Thyroid gland (tissue), 4 donors: ENCODE measurements around the gene PCIF1. TPM values are rescaled to one million over a fixed set of nuclear protein-coding genes. Genes with fewer than 3 reads are reported as not detected.
"Not testable (repeated sequence)": the region's sequence is repeated elsewhere in the genome, so short reads cannot be mapped to it uniquely, and the experiment has no call there.

Experiments
- DNase-seq, 2 donors: peaks; one replicate each; pipeline ENCODE4 v3.0.0-alpha.2; 2019
- H3K27ac ChIP-seq, 3 donors: fragments of 200-600 bp; sonication (generic); 1 replicate in 2 of 3; 2 replicates in 1 of 3; pipeline ENCODE4 v1.5.1; 2016 to 2019; ENCODE audit warnings: mild to moderate bottlenecking in 1 of 3, moderate library complexity in 1 of 3
- H3K27me3 ChIP-seq: fragments of 200-600 bp; sonication (generic); one replicate; pipeline ENCODE4 v1.5.1; 2019
- H3K36me3 ChIP-seq, 2 donors: fragments of 200-600 bp; sonication (generic); one replicate each; pipeline ENCODE4 v1.5.1; 2016 to 2019
- H3K4me1 ChIP-seq, 2 donors: fragments of 200-600 bp; sonication (generic); one replicate each; pipeline ENCODE4 v1.5.1; 2017 to 2019
- H3K4me3 ChIP-seq, 3 donors: fragments of 200-600 bp; sonication (generic); replicated peaks in 1 of 3; 1 replicate in 2 of 3; 2 replicates in 1 of 3; pipeline ENCODE4 v1.5.1; 2016; ENCODE audit warnings: mild to moderate bottlenecking in 1 of 3
- H3K9me3 ChIP-seq: fragments of 200-600 bp; sonication (generic); one replicate; pipeline ENCODE4 v1.5.1; 2017
- CTCF ChIP-seq, 6 experiments: fragments of 200-600 bp in 3 of 6; fragments of 450-650 bp in 3 of 6; sonication (generic) in 3 of 6; IDR thresholded peaks; one replicate each; pipeline ENCODE4 v1.5.1; 2016 to 2019; ENCODE audit warnings: antibody characterized with exemption in 6 of 6, mild to moderate bottlenecking in 2 of 6, inconsistent platforms in 1 of 6, moderate library complexity in 1 of 6
- POLR2A ChIP-seq, 2 donors: fragments of 450-650 bp; IDR thresholded peaks; one replicate each; pipeline ENCODE4 v1.6.1; 2017; ENCODE audit warnings: antibody characterized with exemption in 2 of 2, mild to moderate bottlenecking in 2 of 2, moderate library complexity in 1 of 2
- WGBS, 2 donors: methylation state at CpG; one replicate each; pipeline ENCODE4 v1.1.5; 2017; 5-methylcytosine and 5-hydroxymethylcytosine counted together
- intact Hi-C: fragments of 100-400 bp; cut with DNase I; formaldehyde crosslinking; loops from one replicate; pipeline ENCODE4 v1.15.1; 2023
- total RNA-seq, 4 donors: library from RNA; depleted of rRNA; stranded (reverse); fragments of >200 nt; gene quantifications; one replicate each; pipeline ENCODE4 v1.2.3, GENCODE V29; 2016

PCIF1 gene
- total RNA-seq, 4 donors from 2014 or later = 28.1 to 63.6 (median 49.1) TPM

GRCh38 chr20:45983279-45983743 is 48.8 kb downstream of the PCIF1 start:
- WGBS, 2 donors = 63 to 67% methylated on average over 7 of the region's 7 CpGs
- TF ChIP-seq CTCF (IDR thresholded peaks at IDR 0.05) (no peak), POLR2A (IDR thresholded peaks at IDR 0.05) (no peak)
- Histone ChIP-seq H3K27ac (no peak overlapping the region), H3K36me3 (no peaks in the 10 kb centered on the region), H3K4me1 (no peaks in the 10 kb centered on the region), H3K27me3 (no peaks in the 10 kb centered on the region), H3K4me3 (no peak overlapping the region), H3K9me3 (no peaks in the 10 kb centered on the region)
- no peak for DNase-seq
- intact Hi-C loops = no loop called here

DNA sequence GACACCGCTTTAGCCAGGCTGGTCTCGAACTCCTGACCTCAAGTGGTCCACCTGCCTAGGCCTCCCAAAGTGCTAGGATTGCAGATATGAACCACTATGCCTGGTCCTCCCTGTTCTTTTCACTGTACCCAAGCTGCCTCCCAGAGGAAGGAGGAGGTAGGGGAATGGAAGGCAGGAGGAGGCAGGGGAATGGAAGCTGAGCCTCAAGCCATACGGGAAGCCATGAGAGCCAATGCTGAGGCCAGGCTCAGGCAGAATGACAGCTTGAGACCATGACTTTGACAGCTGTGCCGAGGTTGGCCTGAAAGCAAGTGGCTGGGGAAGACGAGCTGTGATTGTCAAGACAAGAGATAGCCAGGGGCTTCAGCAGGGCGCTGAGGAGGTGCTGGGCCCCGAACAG is 51.1 kb downstream of the PCIF1 start:
- H3K9me3 ChIP-seq = no peaks in the 10 kb centered on the region
- H3K36me3 ChIP-seq = no peaks in the 10 kb centered on the region
- no peak for DNase-seq
- no peaks in the 10 kb centered on the region for H3K27me3 ChIP-seq
- TF ChIP-seq POLR2A (IDR thresholded peaks at IDR 0.05) = no peak
- no peak for TF ChIP-seq CTCF (IDR thresholded peaks at IDR 0.05)
- H3K27ac ChIP-seq = no peak overlapping the region
- WGBS, 2 donors = 56 to 73% methylated on average over 7 of the region's 7 CpGs
- no peak overlapping the region for H3K4me3 ChIP-seq
- no peaks in the 10 kb centered on the region for H3K4me1 ChIP-seq
- intact Hi-C loops = no loop called here

DNA sequence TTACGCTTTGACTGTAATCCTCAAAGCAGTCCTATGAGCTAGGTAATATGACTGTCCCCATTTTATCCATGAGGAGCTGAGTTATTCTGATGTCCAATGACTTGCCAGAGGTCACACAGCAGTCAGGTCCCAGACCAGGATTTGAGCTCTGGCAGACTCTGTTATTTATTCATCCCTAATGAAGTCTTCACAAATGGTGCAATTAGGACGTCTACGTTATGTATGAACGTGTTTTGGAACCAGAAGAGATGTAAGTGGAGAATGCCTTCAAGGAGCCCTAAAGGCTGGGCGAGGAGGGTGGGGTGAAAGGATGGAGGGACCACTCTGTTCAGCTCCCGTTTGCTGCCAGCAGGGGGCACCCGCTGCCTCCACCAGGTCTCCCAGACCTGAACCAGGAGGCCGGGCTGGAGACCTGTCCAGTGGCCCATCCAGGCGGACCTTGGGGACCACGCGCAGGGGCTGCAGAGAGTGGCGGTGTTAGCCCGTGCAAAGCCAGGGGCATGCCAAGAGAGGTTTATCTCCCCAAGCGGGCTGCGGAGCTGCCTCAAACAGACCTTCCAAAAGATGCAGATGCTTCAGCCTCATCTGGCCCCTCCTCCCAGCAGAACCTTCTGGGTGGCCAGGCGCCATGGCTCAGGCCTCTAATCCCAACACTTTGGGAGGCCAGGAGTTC is 52.8 kb downstream of the PCIF1 start:
- intact Hi-C loops = no loop called here
- 8 to 9% methylated on average over 13 to 14 of the region's 16 CpGs for WGBS, 2 donors
- Histone ChIP-seq H3K9me3 (no peaks in the 10 kb centered on the region), H3K36me3 (no peaks in the 10 kb centered on the region), H3K4me1 (no peaks in the 10 kb centered on the region), H3K4me3 (no peak overlapping the region), H3K27me3 (no peaks in the 10 kb centered on the region), H3K27ac (no peak overlapping the region)
- no peak for TF ChIP-seq POLR2A (IDR thresholded peaks at IDR 0.05)
- peak; percentile 27 to 80 (median 48) for TF ChIP-seq CTCF (IDR thresholded peaks at IDR 0.05)
- DNase-seq = peak; percentile 67 to 70

DNA sequence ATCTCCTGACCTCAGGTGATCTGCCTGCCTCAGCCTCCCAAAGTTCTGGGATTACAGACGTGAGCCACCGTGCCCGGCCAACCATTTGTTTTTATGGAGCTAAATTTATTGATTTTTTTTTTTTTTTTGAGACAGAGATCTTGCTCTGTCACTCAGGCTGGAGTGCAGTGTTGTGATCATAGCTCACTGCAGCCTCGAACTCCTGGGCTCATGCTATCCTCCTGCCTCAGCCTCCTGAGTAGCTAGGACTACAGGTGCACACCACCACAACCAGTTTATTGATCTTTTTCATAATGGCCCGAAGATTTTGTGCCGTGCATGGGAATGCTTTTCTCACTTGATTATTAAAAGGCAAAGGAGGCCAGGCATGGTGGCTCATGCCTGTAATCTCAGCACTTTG is 54.3 kb downstream of the PCIF1 start:
- H3K36me3 ChIP-seq, H3K4me3 ChIP-seq, DNase-seq, H3K27me3 ChIP-seq, intact Hi-C loops, H3K27ac ChIP-seq, H3K4me1 ChIP-seq, H3K9me3 ChIP-seq: not testable (repeated sequence)
- WGBS, 2 donors = 76 to 77% methylated on average over 6 of the region's 6 CpGs

GRCh38 chr20:45991616-45992015 is 57.1 kb downstream of the PCIF1 start:
- Histone ChIP-seq H3K4me3 (no peak overlapping the region), H3K36me3 (no peaks in the 10 kb centered on the region), H3K27ac (no peak overlapping the region), H3K4me1 (no peaks in the 10 kb centered on the region), H3K9me3 (no peaks in the 10 kb centered on the region), H3K27me3 (no peaks in the 10 kb centered on the region)
- DNase-seq = no peak
- WGBS, 2 donors = 77 to 81% methylated on average over 3 of the region's 3 CpGs
- intact Hi-C loops = no loop called here
- TF ChIP-seq POLR2A (IDR thresholded peaks at IDR 0.05) (no peak), CTCF (IDR thresholded peaks at IDR 0.05) (no peak)
